Left lung (tissue), 10 donors: ENCODE measurements around the gene RBM33. TPM values are rescaled to one million over a fixed set of nuclear protein-coding genes. Genes with fewer than 3 reads are reported as not detected.

Experiments
- ATAC-seq: fragments of 200-7000 bp; cut with Tn5 transposase; one replicate; pipeline ENCODE4 v1.9.1; 2020; ENCODE audit warnings: moderate library complexity
- DNase-seq, 4 donors: peaks; one replicate each; pipeline ENCODE4 v3.0.0-alpha.2; 2013 to 2020
- H3K27ac ChIP-seq, 2 donors: fragments of 200-600 bp; sonication (generic) in 1 of 2; one replicate each; pipeline versions ENCODE4 v1.5.0 to v1.8.0; 2020 to 2021
- H3K27me3 ChIP-seq, 2 donors: fragments of 200-600 bp; sonication (generic) in 1 of 2; one replicate each; pipeline versions ENCODE4 v1.5.0 to v1.8.0; 2020 to 2021
- H3K36me3 ChIP-seq, 2 donors: fragments of 200-600 bp; sonication (generic) in 1 of 2; one replicate each; pipeline versions ENCODE4 v1.5.0 to v1.8.0; 2020 to 2021
- H3K4me1 ChIP-seq, 2 donors: fragments of 200-600 bp; one replicate each; pipeline ENCODE4 v1.8.0; 2021
- H3K4me3 ChIP-seq, 2 donors: fragments of 200-600 bp; sonication (generic) in 1 of 2; one replicate each; pipeline versions ENCODE4 v1.5.0 to v1.8.0; 2020 to 2021; ENCODE audit warnings: mild to moderate bottlenecking in 1 of 2
- H3K9me3 ChIP-seq, 2 donors: fragments of 200-600 bp; sonication (generic) in 1 of 2; one replicate each; pipeline versions ENCODE4 v1.5.0 to v1.8.0; 2020 to 2021
- CTCF ChIP-seq, 2 donors: fragments of 200-600 bp; sonication (generic) in 1 of 2; IDR thresholded peaks; one replicate each; pipeline versions ENCODE4 v1.5.0 to v1.8.0; 2021; ENCODE audit warnings: antibody characterized with exemption in 2 of 2
- intact Hi-C, 2 donors: fragments of 100-400 bp; cut with DNase I; formaldehyde crosslinking; loops; one replicate each; pipeline versions ENCODE4 v1.11.2 to v1.14.2; 2022
- polyA plus RNA-seq, 6 donors: library from polyadenylated mRNA; unstranded; fragments of 120-200 nt; gene quantifications; one replicate each; pipeline ENCODE4 v1.2.1, GENCODE V29; 2013; ENCODE audit not compliant: insufficient read length in 6 of 6
- total RNA-seq, 2 donors: library from RNA; stranded (reverse); fragmentation: NEBNext Ultra II Directional; extraction: Animal tissue kit (Norgen Biotek cat#: 25700); gene quantifications; one replicate each; pipeline ENCODE4 v1.2.1, GENCODE V29; 2021
- donor health status: DM: no; HTN: yes; CAD: no.
- donor health status: DM: no; HTN: no; CAD: no.

Gene RBM33
- total and polyA plus RNA-seq, 8 donors = 35.2 to 56.4 (median 45.0) TPM

GRCh38 chr7:155764438-155764793 lies 120.0 kb downstream of the RBM33 start:
- intact Hi-C loops = loop anchor here in 1 of 2 donors (10.0 kb wide), 1 partner anchor 170 kb away; no protein-coding TSS in a partner anchor
- ATAC-seq (peak; percentile 25), DNase-seq (peak in 1 of 4 donors; percentile 44)
- H3K4me1 ChIP-seq = peaks cover 0 to 55% of the 10 kb centered on the region in 2 donors
- TF ChIP-seq CTCF (IDR thresholded peaks at IDR 0.05) = no peak
- H3K9me3 ChIP-seq = no peaks in the 10 kb centered on the region
- peaks cover 0 to 55% of the 10 kb centered on the region in 2 donors for H3K36me3 ChIP-seq
- H3K27me3 ChIP-seq = no peaks in the 10 kb centered on the region
- peak overlapping the region; percentile 34 to 75 for H3K27ac ChIP-seq
- H3K4me3 ChIP-seq = no peak overlapping the region

GRCh38 chr7:155765458-155765857 lies 121.0 kb downstream of the RBM33 start:
- Histone ChIP-seq H3K27me3 (no peaks in the 10 kb centered on the region), H3K27ac (no peak overlapping the region), H3K4me3 (no peak overlapping the region), H3K36me3 (peaks cover 0 to 62% of the 10 kb centered on the region in 2 donors), H3K4me1 (peaks cover 0 to 50% of the 10 kb centered on the region in 2 donors), H3K9me3 (no peaks in the 10 kb centered on the region)
- intact Hi-C loops = loop anchor here in 1 of 2 donors (10.0 kb wide), 1 partner anchor 171 kb away; no protein-coding TSS in a partner anchor
- no peak for TF ChIP-seq CTCF (IDR thresholded peaks at IDR 0.05)
- no peak for ATAC-seq
- no peak for DNase-seq

GRCh38 chr7:155766386-155766785 lies 121.9 kb downstream of the RBM33 start:
- intact Hi-C loops = loop anchor here in 1 of 2 donors (10.0 kb wide), 1 partner anchor 172 kb away; no protein-coding TSS in a partner anchor
- peaks cover 0 to 71% of the 10 kb centered on the region in 2 donors for H3K36me3 ChIP-seq

GRCh38 chr7:155766966-155767916 lies 122.8 kb downstream of the RBM33 start:
- Histone ChIP-seq H3K4me1 (peaks cover 0 to 33% of the 10 kb centered on the region in 2 donors), H3K36me3 (peaks cover 0 to 79% of the 10 kb centered on the region in 2 donors), H3K27ac (no peak overlapping the region), H3K27me3 (no peaks in the 10 kb centered on the region), H3K9me3 (no peaks in the 10 kb centered on the region), H3K4me3 (no peak overlapping the region)
- ATAC-seq (no peak), DNase-seq (no peak)
- intact Hi-C loops = loop anchor here in 1 of 2 donors (10.0 kb wide), 1 partner anchor 172 kb away; no protein-coding TSS in a partner anchor
- no peak for TF ChIP-seq CTCF (IDR thresholded peaks at IDR 0.05)

More at GRCh38 chr7:155766386-155766785, 121.9 kb downstream of the RBM33 start:
- Histone ChIP-seq H3K9me3 (no peaks in the 10 kb centered on the region), H3K4me3 (no peak overlapping the region), H3K27ac (no peak overlapping the region), H3K27me3 (no peaks in the 10 kb centered on the region), H3K4me1 (peaks cover 0 to 41% of the 10 kb centered on the region in 2 donors)
- no peak for ATAC-seq
- no peak for DNase-seq
- TF ChIP-seq CTCF (IDR thresholded peaks at IDR 0.05) = no peak

GRCh38 chr7:155769701-155770100 lies 125.2 kb downstream of the RBM33 start:
- H3K4me1 ChIP-seq = peaks cover 0 to 8% of the 10 kb centered on the region in 2 donors
- H3K9me3 ChIP-seq = no peaks in the 10 kb centered on the region
- no peak for DNase-seq
- no peak for TF ChIP-seq CTCF (IDR thresholded peaks at IDR 0.05)
- H3K4me3 ChIP-seq = no peak overlapping the region
- H3K27me3 ChIP-seq = no peaks in the 10 kb centered on the region
- H3K27ac ChIP-seq = no peak overlapping the region
- H3K36me3 ChIP-seq = peaks cover 0 to 95% of the 10 kb centered on the region in 2 donors
- intact Hi-C loops = loop anchor here in 1 of 2 donors (10.0 kb wide), 1 partner anchor 175 kb away; no protein-coding TSS in a partner anchor
- ATAC-seq = no peak
